GM12801 (cell line): ENCODE results near the gene ACTR1B.

ENCODE experiments used
- TF ChIP-seq, protein P1 (sequence below): IDR thresholded peaks from one replicate; pipeline ENCODE4 v1.5.1; 2011; ENCODE audit warnings: control low read depth; ENCODE audit not compliant: insufficient read length; ENCODE audit errors: extremely low read depth

The ACTR1B gene

DNA sequence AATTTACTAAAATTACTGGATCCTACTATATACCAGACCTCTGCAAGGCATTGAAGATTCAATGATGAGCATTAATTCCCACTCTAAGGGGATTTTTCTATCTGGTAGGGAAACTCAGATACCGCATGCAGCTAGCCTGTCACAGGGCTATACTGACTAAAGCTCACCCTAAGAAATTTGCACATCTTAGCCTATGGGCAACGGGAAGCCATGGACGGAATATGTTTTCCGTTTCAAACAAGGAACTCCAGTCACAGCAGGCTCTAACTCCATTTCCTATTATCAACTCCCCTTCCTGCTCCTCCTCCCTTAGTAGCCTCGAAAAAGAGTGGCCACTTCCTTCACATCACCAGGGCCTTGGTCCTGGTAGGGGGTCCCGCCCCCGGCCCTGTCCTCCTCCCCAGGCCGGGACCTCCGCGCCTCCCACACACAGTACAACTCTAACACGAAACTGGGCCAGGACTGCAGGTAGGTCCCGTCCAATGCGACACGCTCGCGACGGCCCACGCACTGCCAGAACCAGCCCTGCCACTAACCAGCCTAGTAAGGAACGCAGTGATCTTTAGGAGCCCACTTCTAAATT lies 18.6 kb downstream of the ACTR1B start:
- TF ChIP-seq, protein P1, sequence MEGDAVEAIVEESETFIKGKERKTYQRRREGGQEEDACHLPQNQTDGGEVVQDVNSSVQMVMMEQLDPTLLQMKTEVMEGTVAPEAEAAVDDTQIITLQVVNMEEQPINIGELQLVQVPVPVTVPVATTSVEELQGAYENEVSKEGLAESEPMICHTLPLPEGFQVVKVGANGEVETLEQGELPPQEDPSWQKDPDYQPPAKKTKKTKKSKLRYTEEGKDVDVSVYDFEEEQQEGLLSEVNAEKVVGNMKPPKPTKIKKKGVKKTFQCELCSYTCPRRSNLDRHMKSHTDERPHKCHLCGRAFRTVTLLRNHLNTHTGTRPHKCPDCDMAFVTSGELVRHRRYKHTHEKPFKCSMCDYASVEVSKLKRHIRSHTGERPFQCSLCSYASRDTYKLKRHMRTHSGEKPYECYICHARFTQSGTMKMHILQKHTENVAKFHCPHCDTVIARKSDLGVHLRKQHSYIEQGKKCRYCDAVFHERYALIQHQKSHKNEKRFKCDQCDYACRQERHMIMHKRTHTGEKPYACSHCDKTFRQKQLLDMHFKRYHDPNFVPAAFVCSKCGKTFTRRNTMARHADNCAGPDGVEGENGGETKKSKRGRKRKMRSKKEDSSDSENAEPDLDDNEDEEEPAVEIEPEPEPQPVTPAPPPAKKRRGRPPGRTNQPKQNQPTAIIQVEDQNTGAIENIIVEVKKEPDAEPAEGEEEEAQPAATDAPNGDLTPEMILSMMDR, result no peak

GRCh38 chr2:97644023-97644717 lies 19.7 kb downstream of the ACTR1B start:
- TF ChIP-seq, protein P1, result no peak

GRCh38 chr2:97617911-97618310 lies 45.9 kb downstream of the ACTR1B start:
- TF ChIP-seq, protein P1, result no peak
